Neural cell (in vitro differentiated cells): ENCODE data around the gene SASH3.

Experiments
- RAD21 ChIP-seq: fragments of 450-650 bp; conservative IDR thresholded peaks from 2 replicates; pipeline ENCODE4 v1.6.1; 2014; ENCODE audit warnings: antibody characterized with exemption, mild to moderate bottlenecking, moderate library complexity
- TF ChIP-seq, protein P1 (sequence below): fragments of 450-650 bp; IDR thresholded peaks from 2 replicates; pipeline ENCODE4 v1.5.1; 2014; ENCODE audit warnings: antibody characterized with exemption, mild to moderate bottlenecking, moderate library complexity; ENCODE audit not compliant: poor library complexity, severe bottlenecking

GRCh38 chrX:129769467-129770154 is 10.1 kb upstream of the SASH3 start:
- TF ChIP-seq, protein P1, sequence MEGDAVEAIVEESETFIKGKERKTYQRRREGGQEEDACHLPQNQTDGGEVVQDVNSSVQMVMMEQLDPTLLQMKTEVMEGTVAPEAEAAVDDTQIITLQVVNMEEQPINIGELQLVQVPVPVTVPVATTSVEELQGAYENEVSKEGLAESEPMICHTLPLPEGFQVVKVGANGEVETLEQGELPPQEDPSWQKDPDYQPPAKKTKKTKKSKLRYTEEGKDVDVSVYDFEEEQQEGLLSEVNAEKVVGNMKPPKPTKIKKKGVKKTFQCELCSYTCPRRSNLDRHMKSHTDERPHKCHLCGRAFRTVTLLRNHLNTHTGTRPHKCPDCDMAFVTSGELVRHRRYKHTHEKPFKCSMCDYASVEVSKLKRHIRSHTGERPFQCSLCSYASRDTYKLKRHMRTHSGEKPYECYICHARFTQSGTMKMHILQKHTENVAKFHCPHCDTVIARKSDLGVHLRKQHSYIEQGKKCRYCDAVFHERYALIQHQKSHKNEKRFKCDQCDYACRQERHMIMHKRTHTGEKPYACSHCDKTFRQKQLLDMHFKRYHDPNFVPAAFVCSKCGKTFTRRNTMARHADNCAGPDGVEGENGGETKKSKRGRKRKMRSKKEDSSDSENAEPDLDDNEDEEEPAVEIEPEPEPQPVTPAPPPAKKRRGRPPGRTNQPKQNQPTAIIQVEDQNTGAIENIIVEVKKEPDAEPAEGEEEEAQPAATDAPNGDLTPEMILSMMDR: no peak
- TF ChIP-seq RAD21: no peak
